IPS DF 4.7 (cell line): ENCODE measurements around the gene CAMTA1.

Source experiments
- DNase-seq: peaks from one replicate; pipeline ENCODE4 v3.0.0-alpha.2; 2013; ENCODE audit warnings: low spot score; ENCODE audit errors: extremely low read depth

CAMTA1 gene

GRCh38 chr1:6957341-6957740, 172.1 kb downstream of the CAMTA1 start:
- no peak for DNase-seq

GRCh38 chr1:6958407-6959030, 173.3 kb downstream of the CAMTA1 start:
- DNase-seq: no peak

- DNase-seq: no peak
Measured at GRCh38 chr1:6959491-6959890, 174.2 kb downstream of the CAMTA1 start.

DNA sequence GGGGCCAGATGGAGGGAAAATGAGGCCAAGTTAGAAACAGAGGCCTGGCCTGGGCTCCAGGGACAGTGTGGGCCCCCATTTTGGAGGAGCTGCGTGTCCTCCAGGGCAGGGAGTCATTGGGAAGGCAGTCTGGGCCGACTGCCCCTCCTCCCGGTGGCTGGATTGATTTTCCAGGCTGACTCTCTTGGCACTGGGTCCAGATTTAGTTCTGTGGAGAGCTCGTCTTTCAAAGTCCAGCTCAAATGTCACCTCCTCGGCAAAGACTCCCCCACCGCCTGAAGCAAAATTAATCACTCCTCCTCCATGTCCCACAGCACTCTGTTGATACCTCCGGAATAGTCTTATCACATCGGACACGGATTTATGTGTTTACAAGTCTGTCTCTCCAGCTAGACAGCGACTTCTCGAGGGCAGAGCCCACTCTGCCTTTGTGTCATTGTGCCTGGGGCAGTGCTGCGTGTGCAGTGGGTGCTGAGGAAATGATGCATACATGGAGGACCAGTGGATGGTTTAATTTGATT, 175.1 kb downstream of the CAMTA1 start:
- no peak for DNase-seq

DNA sequence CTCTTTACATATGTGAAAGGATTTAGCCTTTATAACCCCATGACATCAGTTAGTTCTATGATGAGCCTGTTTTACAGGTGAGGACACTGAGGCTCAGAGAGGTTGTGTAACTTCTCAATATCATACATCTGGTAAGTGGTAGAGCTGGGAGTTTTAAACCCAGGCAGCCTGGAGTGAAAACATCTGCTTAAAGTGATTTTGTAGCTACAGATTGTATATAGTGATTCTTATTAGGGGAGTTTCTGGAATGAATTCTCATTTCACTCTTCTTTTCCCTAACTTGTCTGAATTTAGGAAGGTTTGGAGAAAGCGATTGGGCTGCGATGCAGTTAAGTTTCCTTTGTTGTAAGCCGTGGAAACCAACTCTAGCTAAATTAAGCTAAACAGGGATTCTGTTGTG, 175.6 kb downstream of the CAMTA1 start:
- no peak for DNase-seq

- DNase-seq: no peak
Measured at GRCh38 chr1:6961289-6961688, 176.0 kb downstream of the CAMTA1 start.

GRCh38 chr1:6961905-6962477, 176.7 kb downstream of the CAMTA1 start:
- no peak for DNase-seq

DNA sequence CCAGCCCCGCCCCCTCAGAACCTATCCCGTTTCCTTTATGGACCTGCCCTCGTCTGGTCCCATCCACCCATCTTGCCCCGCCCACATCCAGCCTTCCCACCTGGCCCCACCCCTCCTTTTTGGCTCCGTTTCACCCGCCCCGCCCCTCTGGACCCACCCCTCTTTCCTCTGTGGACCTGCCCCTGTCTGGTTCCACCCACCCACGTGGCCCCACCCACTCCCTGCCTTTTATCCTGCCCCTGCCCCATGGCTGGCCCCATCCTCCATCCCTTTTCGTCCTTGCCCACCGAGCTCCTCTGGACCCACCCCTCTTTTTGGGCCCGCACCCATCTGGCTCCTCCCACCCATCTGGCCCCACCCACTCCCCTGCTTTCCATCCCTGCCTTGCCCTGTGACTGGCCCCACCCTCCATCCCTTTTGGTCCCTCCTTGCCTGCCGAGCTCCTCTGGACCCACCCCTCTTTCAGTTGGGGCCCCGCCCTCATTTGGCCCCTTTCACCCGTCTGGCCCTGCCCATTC, 177.3 kb downstream of the CAMTA1 start:
- peak; percentile 90 for DNase-seq

DNA sequence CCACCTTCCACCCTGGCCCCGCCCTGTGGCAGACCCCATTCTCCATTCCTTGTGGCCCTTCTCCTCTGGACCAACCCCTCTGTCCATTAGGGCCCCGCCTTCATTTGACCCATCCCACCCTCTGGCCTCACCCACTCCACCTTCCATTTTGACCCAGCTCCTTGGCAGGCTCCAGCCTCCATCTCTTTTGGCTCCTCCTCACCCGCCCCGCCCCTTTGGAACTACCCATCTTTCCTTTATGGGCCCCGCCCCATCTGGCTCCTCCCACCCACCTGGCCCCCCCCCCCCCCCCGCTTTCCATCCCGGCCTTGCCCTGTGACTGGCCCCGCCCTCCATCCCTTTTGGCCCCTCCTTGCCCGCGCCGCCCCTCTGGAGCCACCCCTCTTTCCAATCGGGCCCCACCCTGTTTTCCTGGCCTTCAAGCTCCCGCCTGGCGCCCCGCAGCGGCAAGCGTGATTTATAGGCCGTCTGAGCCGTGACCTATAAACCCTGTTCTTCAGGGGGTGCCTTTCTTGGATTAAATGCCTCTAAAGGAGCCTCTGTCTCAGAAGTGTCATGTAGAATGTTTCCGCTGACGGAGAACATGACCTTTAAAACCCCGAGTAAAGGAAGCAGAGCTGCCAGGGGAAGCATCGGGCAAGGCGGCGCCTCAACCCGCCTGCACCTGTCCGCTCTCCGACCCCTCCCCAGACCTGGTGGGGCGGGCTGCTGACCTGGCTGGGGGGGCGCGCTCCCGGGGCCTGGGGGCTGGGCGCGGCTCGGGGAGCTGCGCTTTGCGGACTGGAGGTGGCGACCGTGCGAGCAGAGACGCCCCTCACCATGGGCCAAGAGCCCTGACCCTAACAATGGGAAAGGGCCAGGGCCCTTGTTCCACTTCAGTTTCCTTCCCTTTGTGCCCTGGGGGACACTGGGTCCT, 178.0 kb downstream of the CAMTA1 start:
- DNase-seq: peak; percentile 89

DNA sequence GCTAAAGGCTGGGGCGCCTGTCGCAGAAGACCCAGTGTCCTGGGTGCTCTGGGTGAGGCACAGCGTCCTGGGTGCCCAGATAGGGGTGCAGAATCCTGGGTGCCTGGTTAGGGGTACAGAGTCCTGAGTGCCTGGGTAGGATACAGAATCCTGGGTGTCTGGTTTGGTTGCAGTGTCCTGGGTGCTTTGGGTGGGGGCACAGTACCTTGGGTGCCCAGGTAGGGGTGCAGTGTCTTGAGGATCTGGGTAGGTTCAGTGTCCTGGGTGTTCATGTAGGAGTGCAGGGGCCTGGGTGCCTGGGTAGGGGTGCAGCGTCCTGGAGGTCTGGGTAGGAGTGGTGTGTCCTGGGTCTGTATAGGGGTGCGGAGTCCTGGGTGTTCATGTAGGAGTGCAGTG, 178.7 kb downstream of the CAMTA1 start:
- no peak for DNase-seq

- DNase-seq: no peak
Measured at GRCh38 chr1:6965083-6965934, 180.1 kb downstream of the CAMTA1 start.

DNA sequence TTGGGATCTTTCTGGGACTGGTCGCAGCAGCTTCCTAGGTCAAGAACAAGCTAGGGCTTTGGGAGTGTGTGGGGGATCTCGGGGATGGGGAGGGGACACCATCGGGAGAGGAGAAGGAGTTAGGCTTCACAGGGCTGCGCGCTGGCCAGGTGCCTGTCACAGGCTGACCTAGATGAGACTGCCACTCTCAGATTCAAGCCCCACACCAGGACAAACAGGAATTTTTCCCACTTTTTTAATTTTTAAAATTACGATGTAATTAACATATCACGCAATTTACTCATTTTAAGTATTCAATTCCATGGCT, 180.6 kb downstream of the CAMTA1 start:
- no peak for DNase-seq

- DNase-seq: no peak
Measured at GRCh38 chr1:6966326-6966725, 181.1 kb downstream of the CAMTA1 start.

GRCh38 chr1:6967431-6968111, 182.3 kb downstream of the CAMTA1 start:
- DNase-seq: no peak

GRCh38 chr1:6969106-6969505, 183.9 kb downstream of the CAMTA1 start:
- no peak for DNase-seq

GRCh38 chr1:6969762-6970161, 184.5 kb downstream of the CAMTA1 start:
- no peak for DNase-seq

GRCh38 chr1:6970221-6970620, 185.0 kb downstream of the CAMTA1 start:
- no peak for DNase-seq

GRCh38 chr1:6971048-6971447, 185.8 kb downstream of the CAMTA1 start:
- no peak for DNase-seq

DNA sequence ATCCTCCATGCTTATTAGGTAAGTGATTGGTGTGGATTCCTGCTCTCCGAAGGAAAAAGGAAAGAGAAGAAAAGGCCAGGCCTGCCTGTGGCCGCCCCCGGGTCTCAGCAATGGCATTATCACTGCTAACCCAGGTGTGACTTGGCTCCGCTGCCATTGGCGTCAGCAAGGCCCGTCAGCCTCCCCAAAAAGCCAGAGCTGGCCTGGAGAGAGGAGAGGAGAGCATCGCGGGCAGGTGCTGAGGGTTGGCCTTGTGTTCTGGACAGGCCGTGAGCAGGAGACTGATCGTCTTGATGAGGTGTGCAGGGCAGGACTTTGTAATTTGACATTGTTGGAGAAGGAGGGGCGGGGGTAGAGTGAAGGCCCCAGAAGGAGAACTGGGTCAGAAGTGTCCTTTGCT, 186.4 kb downstream of the CAMTA1 start:
- no peak for DNase-seq

GRCh38 chr1:6972399-6972798, 187.1 kb downstream of the CAMTA1 start:
- DNase-seq: no peak
